Measurements from ENCODE around the gene NAXD.

NAXD gene

GRCh38 chr13:110683921-110684320 is 68.6 kb downstream of the NAXD start:
- no peak for TF ChIP-seq TAF1 (IDR thresholded peaks at IDR 0.05; ENCODE audit: low read depth)

- TF ChIP-seq EP300 (IDR thresholded peaks at IDR 0.05; ENCODE audit: borderline replicate concordance) = no peak
- no peak for TF ChIP-seq TEAD4 (IDR thresholded peaks at IDR 0.05)
- no peak for TF ChIP-seq CEBPB (IDR thresholded peaks at IDR 0.05)
- no peak for TF ChIP-seq REST (IDR thresholded peaks at IDR 0.05; ENCODE audit: low read depth)
- no peak for TF ChIP-seq RAD21 (IDR thresholded peaks at IDR 0.05; ENCODE audit: low read depth)
- no peak for TF ChIP-seq USF1 (IDR thresholded peaks at IDR 0.05)
- TF ChIP-seq EGR1 (IDR thresholded peaks at IDR 0.05) = no peak
- no peak for TF ChIP-seq NFIC (IDR thresholded peaks at IDR 0.05)
- TF ChIP-seq TCF12 (IDR thresholded peaks at IDR 0.05; ENCODE audit: low read depth) = no peak
- TF ChIP-seq TAF1 (IDR thresholded peaks at IDR 0.05; ENCODE audit: low read depth) = no peak
- TF ChIP-seq FOXM1 (IDR thresholded peaks at IDR 0.05; ENCODE audit: borderline replicate concordance, low read depth) = no peak
- TF ChIP-seq CREB1 (IDR thresholded peaks at IDR 0.05; ENCODE audit: low read depth) = no peak
Measured at GRCh38 chr13:110684388-110685056, 69.2 kb downstream of the NAXD start.

- TF ChIP-seq TEAD4 (IDR thresholded peaks at IDR 0.05) (no peak), CEBPB (IDR thresholded peaks at IDR 0.05) (no peak), CREB1 (IDR thresholded peaks at IDR 0.05; ENCODE audit: low read depth) (no peak), EGR1 (IDR thresholded peaks at IDR 0.05) (no peak), NFIC (IDR thresholded peaks at IDR 0.05) (no peak), USF1 (IDR thresholded peaks at IDR 0.05) (no peak)
Measured at GRCh38 chr13:110685305-110686020, 70.1 kb downstream of the NAXD start.

- no peak for TF ChIP-seq CREB1 (IDR thresholded peaks at IDR 0.05; ENCODE audit: low read depth)
- no peak for TF ChIP-seq FOXM1 (IDR thresholded peaks at IDR 0.05; ENCODE audit: borderline replicate concordance, low read depth)
- no peak for TF ChIP-seq TCF12 (IDR thresholded peaks at IDR 0.05; ENCODE audit: low read depth)
- no peak for TF ChIP-seq USF1 (IDR thresholded peaks at IDR 0.05)
- TF ChIP-seq CEBPB (IDR thresholded peaks at IDR 0.05) = no peak
- TF ChIP-seq EP300 (IDR thresholded peaks at IDR 0.05; ENCODE audit: borderline replicate concordance) = no peak
- no peak for TF ChIP-seq ZBTB7A (IDR thresholded peaks at IDR 0.05; ENCODE audit: low read depth)
- no peak for TF ChIP-seq NFIC (IDR thresholded peaks at IDR 0.05)
- no peak for TF ChIP-seq TEAD4 (IDR thresholded peaks at IDR 0.05)
- TF ChIP-seq TAF1 (IDR thresholded peaks at IDR 0.05; ENCODE audit: low read depth) = no peak
- TF ChIP-seq EGR1 (IDR thresholded peaks at IDR 0.05) = no peak
- TF ChIP-seq MAX (IDR thresholded peaks at IDR 0.05) = no peak
- no peak for TF ChIP-seq YY1 (IDR thresholded peaks at IDR 0.05; ENCODE audit: low read depth)
- no peak for TF ChIP-seq RAD21 (IDR thresholded peaks at IDR 0.05; ENCODE audit: low read depth)
- no peak for TF ChIP-seq REST (IDR thresholded peaks at IDR 0.05; ENCODE audit: low read depth)
Measured at GRCh38 chr13:110687736-110688135, 72.4 kb downstream of the NAXD start.

GRCh38 chr13:110689041-110689440 is 73.7 kb downstream of the NAXD start:
- TF ChIP-seq CEBPB (IDR thresholded peaks at IDR 0.05) = no peak
- TF ChIP-seq TAF1 (IDR thresholded peaks at IDR 0.05; ENCODE audit: low read depth) = no peak
- no peak for TF ChIP-seq REST (IDR thresholded peaks at IDR 0.05; ENCODE audit: low read depth)
- no peak for TF ChIP-seq EP300 (IDR thresholded peaks at IDR 0.05; ENCODE audit: borderline replicate concordance)
- no peak for TF ChIP-seq CREB1 (IDR thresholded peaks at IDR 0.05; ENCODE audit: low read depth)
- no peak for TF ChIP-seq MAX (IDR thresholded peaks at IDR 0.05)
- TF ChIP-seq YY1 (IDR thresholded peaks at IDR 0.05; ENCODE audit: low read depth) = no peak
- no peak for TF ChIP-seq NFIC (IDR thresholded peaks at IDR 0.05)
- TF ChIP-seq USF1 (IDR thresholded peaks at IDR 0.05) = no peak
- no peak for TF ChIP-seq TEAD4 (IDR thresholded peaks at IDR 0.05)
- no peak for TF ChIP-seq EGR1 (IDR thresholded peaks at IDR 0.05)
- no peak for TF ChIP-seq RAD21 (IDR thresholded peaks at IDR 0.05; ENCODE audit: low read depth)
- TF ChIP-seq ZBTB7A (IDR thresholded peaks at IDR 0.05; ENCODE audit: low read depth) = no peak
- TF ChIP-seq FOXM1 (IDR thresholded peaks at IDR 0.05; ENCODE audit: borderline replicate concordance, low read depth) = no peak
- TF ChIP-seq TCF12 (IDR thresholded peaks at IDR 0.05; ENCODE audit: low read depth) = no peak
